ENCODE data around the gene MYT1. TPM values are rescaled to one million over a fixed set of nuclear protein-coding genes. Genes with fewer than 3 reads are reported as not detected.

Gene MYT1
- total RNA-seq, 1 donor from 2014 or later, result 1.2 TPM

DNA sequence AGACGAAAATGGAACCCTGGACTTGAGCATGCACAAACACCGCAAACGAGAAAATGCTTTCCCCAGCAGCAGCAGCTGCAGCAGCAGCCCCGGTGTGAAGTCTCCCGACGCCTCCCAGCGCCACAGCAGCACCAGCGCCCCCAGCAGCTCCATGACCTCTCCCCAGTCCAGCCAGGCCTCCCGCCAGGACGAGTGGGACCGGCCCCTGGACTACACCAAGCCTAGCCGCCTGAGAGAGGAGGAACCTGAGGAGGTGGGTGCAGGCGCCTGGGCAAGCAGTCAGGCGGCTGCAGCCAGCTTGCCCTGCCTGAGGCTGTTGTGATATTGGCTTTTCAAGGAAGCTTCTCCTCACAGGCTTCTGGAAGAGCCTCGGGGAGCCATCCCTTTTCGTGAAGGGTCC is 55.5 kb downstream of the MYT1 start:
- Histone ChIP-seq H3K36me3 (no peaks in the 10 kb centered on the region), H4K20me1 (ENCODE audit: low read depth) (no peaks in the 10 kb centered on the region), H3K4me1 (peaks cover 10% of the 10 kb centered on the region), H3K9ac (no peak overlapping the region), H3K4me2 (no peak overlapping the region), H3K9me3 (ENCODE audit: low read depth) (no peaks in the 10 kb centered on the region), H2AFZ (replicated peaks) (no peak overlapping the region), H3K27me3 (no peaks in the 10 kb centered on the region), H3K79me2 (ENCODE audit: low read depth) (no peaks in the 10 kb centered on the region), H3F3A (ENCODE audit: low read depth) (no peaks in the 10 kb centered on the region), H3K4me3 (no peak overlapping the region), H3K27ac (no peak overlapping the region)
- Mint-ChIP-seq H3K9me3 (no peaks in the 10 kb centered on the region), H3K27ac (no peak overlapping the region), H3K4me3 (no peak overlapping the region), H3K36me3 (no peaks in the 10 kb centered on the region), H3K27me3 (ENCODE audit: insufficient read depth, low read depth) (peaks cover 5% of the 10 kb centered on the region), H3K4me1 (peaks cover 32% of the 10 kb centered on the region)
- no peak for DNase-seq (ENCODE audit: low spot score)
- TF ChIP-seq EZH2 (IDR thresholded peaks at IDR 0.05) (no peak), EZH2phosphoT487 (IDR thresholded peaks at IDR 0.05) (no peak)
- TF ChIP-seq, protein P1, sequence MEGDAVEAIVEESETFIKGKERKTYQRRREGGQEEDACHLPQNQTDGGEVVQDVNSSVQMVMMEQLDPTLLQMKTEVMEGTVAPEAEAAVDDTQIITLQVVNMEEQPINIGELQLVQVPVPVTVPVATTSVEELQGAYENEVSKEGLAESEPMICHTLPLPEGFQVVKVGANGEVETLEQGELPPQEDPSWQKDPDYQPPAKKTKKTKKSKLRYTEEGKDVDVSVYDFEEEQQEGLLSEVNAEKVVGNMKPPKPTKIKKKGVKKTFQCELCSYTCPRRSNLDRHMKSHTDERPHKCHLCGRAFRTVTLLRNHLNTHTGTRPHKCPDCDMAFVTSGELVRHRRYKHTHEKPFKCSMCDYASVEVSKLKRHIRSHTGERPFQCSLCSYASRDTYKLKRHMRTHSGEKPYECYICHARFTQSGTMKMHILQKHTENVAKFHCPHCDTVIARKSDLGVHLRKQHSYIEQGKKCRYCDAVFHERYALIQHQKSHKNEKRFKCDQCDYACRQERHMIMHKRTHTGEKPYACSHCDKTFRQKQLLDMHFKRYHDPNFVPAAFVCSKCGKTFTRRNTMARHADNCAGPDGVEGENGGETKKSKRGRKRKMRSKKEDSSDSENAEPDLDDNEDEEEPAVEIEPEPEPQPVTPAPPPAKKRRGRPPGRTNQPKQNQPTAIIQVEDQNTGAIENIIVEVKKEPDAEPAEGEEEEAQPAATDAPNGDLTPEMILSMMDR (IDR thresholded peaks at IDR 0.05), result no peak

DNA sequence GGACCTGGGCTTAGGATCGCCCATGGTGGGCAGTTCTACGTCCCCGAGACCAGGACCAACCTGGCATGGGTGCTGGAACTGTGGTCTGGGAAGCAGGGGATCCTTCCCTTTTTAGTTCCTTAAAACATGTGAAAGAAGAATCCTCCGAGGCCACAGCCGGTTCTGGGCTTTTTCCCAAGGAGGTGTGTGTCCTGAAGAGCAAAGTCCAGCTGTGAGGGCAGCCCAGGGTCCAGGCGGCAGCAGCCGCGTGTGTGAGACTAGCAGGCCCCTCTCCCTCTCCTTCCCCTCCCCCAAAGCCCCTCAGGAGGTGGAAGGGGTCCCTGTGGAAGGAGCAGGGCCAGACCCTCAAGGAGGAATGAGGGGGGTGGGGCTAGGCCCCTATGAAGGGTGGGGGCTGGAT is 56.2 kb downstream of the MYT1 start:
- Histone ChIP-seq H3K4me1 (peaks cover 10% of the 10 kb centered on the region), H3K4me2 (no peak overlapping the region), H3K9me3 (ENCODE audit: low read depth) (no peaks in the 10 kb centered on the region), H3K79me2 (ENCODE audit: low read depth) (no peaks in the 10 kb centered on the region), H2AFZ (replicated peaks) (no peak overlapping the region), H3K36me3 (no peaks in the 10 kb centered on the region), H4K20me1 (ENCODE audit: low read depth) (no peaks in the 10 kb centered on the region), H3F3A (ENCODE audit: low read depth) (no peaks in the 10 kb centered on the region), H3K27ac (no peak overlapping the region), H3K4me3 (no peak overlapping the region), H3K27me3 (no peaks in the 10 kb centered on the region), H3K9ac (no peak overlapping the region)
- H3K36me3 Mint-ChIP-seq, result no peaks in the 10 kb centered on the region
- H3K4me1 Mint-ChIP-seq, result peaks cover 34% of the 10 kb centered on the region
- H3K27me3 Mint-ChIP-seq (ENCODE audit: insufficient read depth, low read depth), result peaks cover 8% of the 10 kb centered on the region
- H3K4me3 Mint-ChIP-seq, result no peak overlapping the region
- no peak overlapping the region for H3K27ac Mint-ChIP-seq
- no peak for TF ChIP-seq EZH2phosphoT487 (IDR thresholded peaks at IDR 0.05)
- TF ChIP-seq, protein P1 (IDR thresholded peaks at IDR 0.05), result no peak
- no peak for TF ChIP-seq EZH2 (IDR thresholded peaks at IDR 0.05)
- no peak for DNase-seq (ENCODE audit: low spot score)
- no peaks in the 10 kb centered on the region for H3K9me3 Mint-ChIP-seq

DNA sequence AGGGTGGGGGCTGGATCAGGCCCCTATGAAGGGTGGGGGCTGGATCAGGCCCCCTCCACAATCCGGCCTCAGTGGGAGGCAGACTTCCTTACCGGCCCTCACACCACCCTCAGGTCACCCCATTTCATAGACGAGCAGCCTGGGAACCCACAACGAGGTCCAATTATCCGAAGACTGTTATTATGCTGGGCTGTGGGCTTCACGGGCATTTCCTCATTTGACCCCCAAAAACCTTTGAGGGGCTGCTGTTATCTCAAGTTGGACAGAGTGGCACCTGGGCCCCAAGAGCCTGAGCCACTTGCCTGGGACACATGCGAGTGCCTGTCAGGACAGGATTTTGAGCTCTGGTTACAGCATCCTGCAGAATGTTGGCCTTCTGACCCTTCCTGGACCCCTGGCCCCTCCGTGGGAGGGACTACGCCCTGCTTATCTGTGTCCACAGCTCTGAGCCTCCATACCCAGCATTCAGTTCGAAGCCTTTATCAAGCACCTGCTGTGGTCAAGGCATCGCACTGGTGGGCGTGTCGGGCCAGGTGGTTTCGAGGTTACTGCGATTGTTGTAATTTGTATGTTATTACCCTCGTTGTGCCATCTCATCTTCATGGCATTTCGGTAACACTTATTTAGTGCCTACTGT is 56.8 kb downstream of the MYT1 start:
- peak overlapping the region; percentile 46 for H3K27ac Mint-ChIP-seq
- peaks cover 10% of the 10 kb centered on the region for H3K4me1 ChIP-seq
- H3K9ac ChIP-seq, result no peak overlapping the region
- H2AFZ ChIP-seq (replicated peaks), result no peak overlapping the region
- peaks cover 8% of the 10 kb centered on the region for H3K27me3 Mint-ChIP-seq (ENCODE audit: insufficient read depth, low read depth)
- peak; percentile 19 for DNase-seq (ENCODE audit: low spot score)
- no peak overlapping the region for H3K4me3 Mint-ChIP-seq
- H3K4me3 ChIP-seq, result no peak overlapping the region
- H3K36me3 ChIP-seq, result no peaks in the 10 kb centered on the region
- no peaks in the 10 kb centered on the region for H3K36me3 Mint-ChIP-seq
- no peaks in the 10 kb centered on the region for H3K9me3 Mint-ChIP-seq
- no peaks in the 10 kb centered on the region for H3K9me3 ChIP-seq (ENCODE audit: low read depth)
- no peak for TF ChIP-seq EZH2phosphoT487 (IDR thresholded peaks at IDR 0.05)
- TF ChIP-seq EZH2 (IDR thresholded peaks at IDR 0.05), result no peak
- TF ChIP-seq, protein P1 (IDR thresholded peaks at IDR 0.05), result no peak
- no peak overlapping the region for H3K27ac ChIP-seq
- no peak overlapping the region for H3K4me2 ChIP-seq
- peaks cover 37% of the 10 kb centered on the region for H3K4me1 Mint-ChIP-seq
- no peaks in the 10 kb centered on the region for H3K27me3 ChIP-seq
- H4K20me1 ChIP-seq (ENCODE audit: low read depth), result no peaks in the 10 kb centered on the region
- H3K79me2 ChIP-seq (ENCODE audit: low read depth), result no peaks in the 10 kb centered on the region
- H3F3A ChIP-seq (ENCODE audit: low read depth), result no peaks in the 10 kb centered on the region

All from neural progenitor cell (in vitro differentiated cells).